ENCODE data around the gene CCDC27.

The CCDC27 gene

DNA sequence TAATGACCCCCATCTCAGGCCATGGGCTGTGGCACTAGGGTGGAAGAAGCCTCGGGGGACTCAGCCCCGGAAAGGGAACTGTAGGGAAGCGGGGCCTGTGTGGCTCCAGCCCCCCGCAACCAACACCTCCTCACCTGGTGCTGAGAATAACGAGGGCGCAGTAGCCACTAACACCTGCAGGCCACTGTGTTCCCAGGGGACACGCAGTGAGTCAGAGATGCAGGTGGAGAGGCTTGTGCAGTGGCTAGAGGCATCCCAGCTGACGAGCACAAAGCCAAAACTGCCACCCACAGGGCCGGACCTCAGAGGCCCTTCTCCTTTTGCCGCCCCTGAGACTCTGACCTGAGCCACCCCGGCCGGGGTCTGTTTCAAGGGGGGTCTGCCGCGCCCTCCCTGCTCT lies 33.5 kb upstream of the CCDC27 start:
- no peak for DNase-seq (ENCODE audit: low read depth)

DNA sequence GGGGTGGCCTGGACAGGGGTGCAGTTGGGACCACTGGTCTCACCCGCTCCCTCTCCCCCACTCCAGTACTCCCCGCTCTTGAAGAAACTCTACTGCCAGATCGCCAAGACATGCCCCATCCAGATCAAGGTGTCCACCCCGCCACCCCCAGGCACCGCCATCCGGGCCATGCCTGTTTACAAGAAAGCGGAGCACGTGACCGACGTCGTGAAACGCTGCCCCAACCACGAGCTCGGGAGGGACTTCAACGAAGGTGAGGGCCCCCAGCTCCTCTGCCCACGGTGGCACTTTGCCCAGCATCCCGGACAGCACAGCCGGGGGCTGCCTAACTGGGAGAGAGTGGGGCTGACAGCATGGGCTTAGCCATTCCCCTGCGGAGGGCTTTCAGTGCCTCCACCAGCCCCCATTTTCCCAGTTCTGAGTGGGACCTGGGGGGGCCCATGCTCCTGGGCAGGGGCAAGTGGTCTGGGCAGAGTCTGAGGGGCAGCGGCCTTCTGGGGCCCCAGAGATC lies 30.2 kb upstream of the CCDC27 start:
- no peak for DNase-seq (ENCODE audit: low read depth)

DNA sequence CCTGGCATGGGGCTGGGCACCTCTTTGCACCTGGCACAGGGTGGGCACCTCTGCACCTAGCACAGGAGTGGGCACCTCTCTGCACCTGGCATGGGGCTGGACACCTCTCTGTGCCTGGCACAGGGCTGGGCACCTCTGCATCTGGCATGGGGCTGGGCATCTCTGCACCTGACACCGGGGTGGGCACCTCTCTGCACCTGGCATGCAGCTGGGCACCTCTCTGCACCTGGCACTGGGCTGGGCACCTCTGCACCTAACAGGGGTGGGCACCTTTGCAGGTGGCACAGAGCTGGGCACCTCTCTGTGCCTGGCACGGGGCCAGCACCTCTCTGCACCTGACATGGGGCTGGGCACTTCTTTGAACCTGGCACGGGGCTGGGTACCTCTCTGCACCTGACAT lies 29.4 kb upstream of the CCDC27 start:
- no peak for DNase-seq (ENCODE audit: low read depth)

DNA sequence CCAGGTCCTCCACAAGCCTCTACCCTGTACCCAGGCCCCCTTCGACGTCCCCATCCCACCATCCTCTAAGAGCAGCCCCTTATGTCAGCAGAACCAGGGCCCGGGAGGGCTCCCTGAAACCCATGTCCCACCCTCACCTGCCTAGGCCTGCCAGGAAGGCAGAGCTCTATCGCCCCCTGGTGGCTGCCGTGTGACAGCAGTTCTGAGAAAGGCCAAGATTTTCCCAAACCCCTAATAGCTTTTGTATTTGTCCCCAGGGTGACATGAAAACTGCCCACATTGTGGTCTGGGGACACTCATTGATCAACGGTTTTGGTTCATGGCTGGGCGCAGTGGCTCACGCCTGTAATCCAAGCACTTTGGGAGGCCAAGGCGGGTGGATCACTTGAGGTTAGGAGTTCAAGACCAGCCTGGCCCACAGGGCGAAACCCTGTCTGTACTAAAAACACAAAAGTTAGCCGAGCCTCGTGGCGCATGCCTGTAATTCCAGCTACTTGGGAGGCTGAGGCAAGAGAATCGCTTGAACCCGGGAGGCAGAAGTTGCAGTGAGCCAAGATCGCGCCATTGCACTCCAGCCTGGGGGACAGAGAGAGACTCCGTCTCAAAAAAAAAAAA lies 27.7 kb upstream of the CCDC27 start:
- peak; percentile 20 for DNase-seq (ENCODE audit: low read depth)

DNA sequence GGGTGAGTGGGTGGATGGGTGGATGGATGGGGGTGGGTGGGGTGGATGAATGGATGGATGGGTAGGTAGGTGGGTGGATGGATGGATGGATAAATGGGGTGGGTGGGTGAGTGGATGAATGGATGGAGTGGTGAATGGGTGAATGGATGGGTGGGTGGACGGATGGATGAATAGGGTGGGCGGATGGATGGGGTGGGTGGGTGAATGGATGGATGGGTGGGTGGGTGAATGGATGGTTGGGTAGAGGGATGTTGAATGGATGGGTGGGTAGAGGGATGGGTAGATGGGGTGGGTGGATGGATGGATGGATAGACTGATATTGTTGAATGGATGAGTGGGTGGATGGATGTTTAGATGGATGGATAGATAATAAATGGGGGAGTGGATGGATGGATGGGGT lies 26.9 kb upstream of the CCDC27 start:
- no peak for DNase-seq (ENCODE audit: low read depth)

DNA sequence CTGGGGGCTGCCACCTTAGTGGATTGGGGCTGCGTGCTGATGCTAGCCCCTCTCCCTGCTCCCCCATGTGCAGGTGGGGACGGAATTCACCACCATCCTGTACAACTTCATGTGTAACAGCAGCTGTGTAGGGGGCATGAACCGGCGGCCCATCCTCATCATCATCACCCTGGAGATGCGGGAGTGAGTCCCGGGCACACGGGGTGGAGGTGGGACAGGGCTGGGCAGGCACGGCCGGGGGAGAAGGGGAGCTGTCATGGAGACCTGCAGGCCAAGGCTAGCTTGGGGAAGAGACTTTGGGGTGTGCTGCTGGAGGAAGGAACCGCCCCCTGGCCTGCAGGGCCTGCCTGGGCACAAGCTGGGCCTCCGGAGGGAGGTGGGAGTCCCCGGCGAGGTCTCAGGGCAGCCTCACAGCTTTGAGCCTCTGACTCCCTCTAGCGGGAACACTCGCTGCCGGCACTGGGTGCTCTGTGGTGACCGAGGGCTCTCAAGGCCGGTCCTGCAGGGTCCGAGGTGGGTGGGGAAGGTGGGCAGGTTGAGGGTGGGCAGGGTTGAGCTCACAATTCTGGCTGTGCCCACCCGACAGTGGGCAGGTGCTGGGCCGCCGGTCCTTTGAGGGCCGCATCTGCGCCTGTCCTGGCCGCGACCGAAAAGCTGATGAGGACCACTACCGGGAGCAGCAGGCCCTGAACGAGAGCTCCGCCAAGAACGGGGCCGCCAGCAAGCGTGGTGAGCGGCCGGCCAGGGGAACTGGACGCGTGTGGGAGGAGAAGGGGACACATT lies 25.0 kb upstream of the CCDC27 start:
- no peak for DNase-seq (ENCODE audit: low read depth)

DNA sequence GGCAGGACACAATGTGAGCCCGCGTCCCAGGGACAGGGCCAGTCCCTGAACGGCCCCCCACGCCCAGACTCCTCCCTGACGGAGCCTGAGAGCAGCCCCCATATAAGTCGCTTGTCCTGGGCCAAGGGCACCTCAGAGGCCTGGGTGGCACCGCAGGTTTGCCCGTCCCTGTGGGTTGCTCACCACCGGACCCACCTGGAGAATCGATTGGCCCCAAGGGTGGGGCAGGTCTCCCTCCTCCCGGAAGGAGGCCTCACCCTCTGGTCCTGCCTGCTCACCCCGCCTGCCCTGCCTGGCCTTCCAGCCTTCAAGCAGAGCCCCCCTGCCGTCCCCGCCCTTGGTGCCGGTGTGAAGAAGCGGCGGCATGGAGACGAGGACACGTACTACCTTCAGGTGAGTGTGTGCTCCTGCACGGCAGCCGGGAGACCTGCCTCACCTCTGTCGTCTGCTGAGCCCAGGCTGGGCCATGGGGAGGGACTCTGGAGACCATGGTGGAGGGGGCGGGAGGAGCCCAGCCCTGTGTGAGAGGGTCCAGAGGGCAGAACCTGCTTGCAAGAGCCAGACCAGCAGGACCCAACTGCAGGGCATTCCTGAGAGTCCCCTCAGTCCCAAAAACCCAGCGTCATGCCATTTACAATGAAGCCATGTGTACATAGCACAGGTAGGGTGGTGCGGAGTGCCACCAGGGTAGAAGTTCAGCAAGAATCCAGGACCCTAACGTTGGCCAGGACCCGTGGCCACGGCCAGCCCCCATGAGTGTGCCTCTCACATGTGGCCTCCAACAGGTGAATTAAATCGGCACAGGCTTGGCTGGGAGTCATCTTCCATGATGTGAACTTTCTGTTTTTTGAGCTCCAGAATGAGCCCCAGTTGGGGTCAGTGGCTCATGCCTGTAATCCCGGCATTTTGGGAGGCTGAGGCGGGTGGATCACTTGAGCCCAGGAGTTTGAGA lies 24.1 kb upstream of the CCDC27 start:
- DNase-seq (ENCODE audit: low read depth): no peak

DNA sequence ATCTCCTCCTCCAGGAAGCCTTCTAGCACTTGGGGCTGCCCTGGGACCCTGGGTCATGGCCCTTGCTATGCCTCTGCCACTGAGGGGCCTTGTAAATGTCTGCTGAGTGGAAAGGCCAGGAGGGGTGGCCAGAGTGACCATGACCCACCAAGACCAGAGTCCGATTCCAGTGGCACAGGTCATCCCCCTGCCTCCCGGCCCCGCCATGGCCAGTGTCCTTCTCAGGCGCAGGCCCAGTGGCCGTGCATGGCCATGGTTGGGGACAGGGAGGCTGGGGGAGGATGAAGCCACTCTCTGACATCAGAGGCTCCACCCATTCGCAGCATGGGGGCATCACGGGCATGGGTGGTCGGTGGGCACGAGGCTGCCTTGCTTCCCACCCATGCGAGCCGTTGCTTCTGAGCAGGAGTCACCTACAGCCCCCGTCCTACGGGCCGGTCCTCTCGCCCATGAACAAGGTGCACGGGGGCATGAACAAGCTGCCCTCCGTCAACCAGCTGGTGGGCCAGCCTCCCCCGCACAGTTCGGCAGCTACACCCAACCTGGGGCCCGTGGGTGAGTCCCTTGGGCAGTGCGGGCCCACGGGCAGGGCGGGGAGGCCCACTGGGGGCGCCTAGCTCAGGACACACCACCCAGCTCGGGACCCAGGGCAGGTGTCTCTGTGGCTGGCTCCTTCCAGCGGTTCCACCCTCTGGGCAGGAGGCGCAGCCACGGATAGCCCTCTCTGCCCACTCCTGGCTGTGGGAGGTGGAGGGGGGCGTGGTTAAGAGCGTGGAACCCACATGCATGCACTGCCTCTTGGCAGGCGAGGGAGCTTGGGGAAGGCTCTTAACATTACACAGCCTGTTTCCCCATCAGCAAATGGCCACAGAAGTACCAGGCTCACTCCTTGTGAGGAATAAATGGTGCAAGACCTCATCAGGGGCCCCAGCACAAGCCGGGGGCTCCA lies 22.4 kb upstream of the CCDC27 start:
- DNase-seq (ENCODE audit: low read depth): no peak

DNA sequence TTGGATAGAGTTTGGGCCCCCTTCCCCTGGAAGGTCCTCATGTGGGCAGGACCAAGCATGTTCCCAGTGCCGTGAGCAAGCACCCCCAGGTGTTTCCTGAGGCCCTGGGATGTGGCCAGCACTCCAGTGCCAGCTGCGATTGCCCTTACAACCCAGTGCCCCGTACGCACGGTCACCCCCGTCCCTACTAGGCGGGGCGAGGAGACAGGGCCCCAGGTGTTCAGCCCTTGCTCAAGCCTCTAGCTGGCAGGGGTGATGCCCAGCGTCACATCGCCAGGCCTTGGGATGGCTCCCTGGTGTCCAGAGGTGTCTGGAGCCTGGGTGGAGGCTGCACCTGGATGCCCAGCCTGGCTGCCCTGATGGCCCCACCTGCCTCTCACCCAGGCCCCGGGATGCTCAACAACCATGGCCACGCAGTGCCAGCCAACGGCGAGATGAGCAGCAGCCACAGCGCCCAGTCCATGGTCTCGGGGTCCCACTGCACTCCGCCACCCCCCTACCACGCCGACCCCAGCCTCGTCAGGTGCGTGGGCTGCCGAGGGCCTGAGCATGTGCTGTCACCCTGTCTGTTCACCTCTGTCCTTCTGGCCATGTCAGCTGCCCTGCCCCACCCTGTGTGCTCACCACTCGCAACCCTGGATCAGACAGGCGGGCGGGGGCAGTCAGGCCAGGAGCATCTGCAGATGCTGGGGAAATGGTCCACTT lies 21.6 kb upstream of the CCDC27 start:
- no peak for DNase-seq (ENCODE audit: low read depth)

DNA sequence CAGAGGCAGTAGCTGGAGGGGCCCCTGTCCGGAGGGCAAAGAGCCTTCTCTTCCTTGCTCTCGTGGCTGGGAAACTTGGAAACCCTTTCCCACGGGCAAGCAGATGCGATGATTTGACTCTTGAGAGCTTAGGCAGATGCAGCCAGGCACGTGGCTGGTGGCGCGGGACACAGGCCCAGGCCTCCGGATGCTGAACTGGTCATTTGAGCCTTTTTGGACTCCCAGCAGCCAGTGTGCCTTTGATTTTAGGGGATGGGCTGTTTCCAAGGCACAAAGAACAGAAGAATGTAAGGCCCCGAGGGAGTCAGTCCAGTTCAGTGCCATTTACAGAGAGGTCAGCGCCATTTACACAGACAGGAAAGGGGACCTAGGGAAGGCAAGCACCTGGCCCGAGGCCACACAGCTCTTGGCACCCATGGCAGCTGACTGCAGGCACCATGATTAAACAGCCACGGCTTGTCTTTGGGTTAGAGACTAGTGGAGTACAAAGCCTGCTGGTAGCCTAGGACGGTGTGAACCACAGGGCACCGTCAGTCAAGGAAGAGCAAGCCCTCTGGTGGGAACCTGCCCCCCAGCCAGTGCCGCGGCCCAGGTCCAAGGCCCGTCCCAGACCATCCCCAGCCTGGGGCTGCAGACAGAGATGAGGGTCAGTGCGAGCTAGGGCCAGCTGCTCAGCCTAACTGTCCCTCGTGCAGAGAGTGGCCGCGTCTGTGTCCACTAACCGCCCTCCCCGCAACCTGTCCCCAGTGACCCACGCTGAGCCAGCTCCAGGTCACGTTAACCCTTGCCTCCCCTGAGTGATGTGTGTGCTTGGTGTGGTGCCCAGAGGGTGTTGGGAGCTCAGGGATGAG lies 20.4 kb upstream of the CCDC27 start:
- DNase-seq (ENCODE audit: low read depth): no peak

DNA sequence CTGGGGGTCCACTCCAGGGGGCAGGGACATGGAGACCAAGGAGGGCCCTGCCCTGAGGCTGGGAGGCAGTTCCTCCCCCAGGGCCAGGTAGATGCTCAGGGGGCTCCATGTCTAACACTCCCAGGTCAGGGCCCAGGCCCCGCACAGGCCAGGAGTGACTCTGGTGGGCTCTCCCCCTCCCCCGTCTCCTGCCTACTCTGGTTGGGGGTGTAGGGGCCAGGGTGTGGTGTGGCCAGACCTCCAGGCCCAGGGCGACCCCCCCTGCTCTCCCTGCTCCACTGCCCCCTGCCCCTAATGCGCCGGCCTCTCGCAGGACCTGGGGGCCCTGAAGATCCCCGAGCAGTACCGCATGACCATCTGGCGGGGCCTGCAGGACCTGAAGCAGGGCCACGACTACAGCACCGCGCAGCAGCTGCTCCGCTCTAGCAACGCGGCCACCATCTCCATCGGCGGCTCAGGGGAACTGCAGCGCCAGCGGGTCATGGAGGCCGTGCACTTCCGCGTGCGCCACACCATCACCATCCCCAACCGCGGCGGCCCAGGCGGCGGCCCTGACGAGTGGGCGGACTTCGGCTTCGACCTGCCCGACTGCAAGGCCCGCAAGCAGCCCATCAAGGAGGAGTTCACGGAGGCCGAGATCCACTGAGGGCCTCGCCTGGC lies 19.7 kb upstream of the CCDC27 start:
- DNase-seq (ENCODE audit: low read depth): no peak

DNA sequence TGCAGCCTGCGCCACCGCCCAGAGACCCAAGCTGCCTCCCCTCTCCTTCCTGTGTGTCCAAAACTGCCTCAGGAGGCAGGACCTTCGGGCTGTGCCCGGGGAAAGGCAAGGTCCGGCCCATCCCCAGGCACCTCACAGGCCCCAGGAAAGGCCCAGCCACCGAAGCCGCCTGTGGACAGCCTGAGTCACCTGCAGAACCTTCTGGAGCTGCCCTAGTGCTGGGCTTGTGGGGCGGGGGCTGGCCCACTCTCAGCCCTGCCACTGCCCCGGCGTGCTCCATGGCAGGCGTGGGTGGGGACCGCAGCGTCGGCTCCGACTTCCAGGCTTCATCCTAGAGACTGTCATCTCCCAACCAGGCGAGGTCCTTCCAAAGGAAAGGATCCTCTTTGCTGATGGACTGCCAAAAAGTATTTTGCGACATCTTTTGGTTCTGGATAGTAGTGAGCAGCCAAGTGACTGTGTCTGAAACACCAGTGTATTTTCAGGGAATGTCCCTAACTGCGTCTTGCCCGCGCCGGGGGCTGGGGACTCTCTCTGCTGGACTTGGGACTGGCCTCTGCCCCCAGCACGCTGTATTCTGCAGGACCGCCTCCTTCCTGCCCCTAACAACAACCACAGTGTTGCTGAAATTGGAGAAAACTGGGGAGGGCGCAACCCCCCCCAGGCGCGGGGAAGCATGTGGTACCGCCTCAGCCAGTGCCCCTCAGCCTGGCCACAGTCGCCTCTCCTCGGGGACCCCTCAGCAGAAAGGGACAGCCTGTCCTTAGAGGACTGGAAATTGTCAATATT lies 19.0 kb upstream of the CCDC27 start:
- DNase-seq (ENCODE audit: low read depth): no peak

DNA sequence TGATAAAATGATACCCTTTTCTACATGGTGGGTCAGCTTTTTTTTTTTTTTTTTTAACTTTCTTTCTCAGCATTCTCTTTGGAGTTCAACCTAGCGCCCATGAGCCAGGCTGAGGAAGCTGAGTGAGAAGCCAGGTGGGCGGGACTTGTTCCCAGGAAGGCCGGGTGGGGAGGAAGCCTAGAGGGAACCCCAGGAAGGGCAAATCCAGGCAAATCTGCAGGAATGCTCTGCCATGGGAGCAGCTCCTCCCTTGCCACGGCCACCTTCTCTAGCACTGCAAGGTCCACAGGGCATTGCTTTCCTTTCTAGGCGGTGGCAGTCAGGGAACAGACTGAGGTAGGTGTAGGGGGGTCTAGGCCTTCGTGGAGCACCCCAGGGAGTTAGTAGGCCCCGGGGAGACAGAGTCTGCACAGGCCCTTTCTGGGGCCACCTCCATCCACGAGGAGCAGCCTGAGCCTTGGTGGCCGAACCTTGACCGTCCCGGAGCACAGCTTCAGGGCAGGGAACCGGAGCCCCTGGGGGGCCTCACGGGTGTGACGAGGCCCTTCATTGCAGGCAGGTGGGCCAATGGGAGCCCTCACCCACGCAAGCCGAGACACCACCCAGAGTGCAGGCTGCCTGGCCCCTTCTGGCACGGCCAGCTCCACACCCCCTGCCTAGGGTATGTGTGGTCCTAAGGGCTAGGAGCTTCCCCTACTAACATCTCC lies 18.2 kb upstream of the CCDC27 start:
- DNase-seq (ENCODE audit: low read depth): no peak

DNA sequence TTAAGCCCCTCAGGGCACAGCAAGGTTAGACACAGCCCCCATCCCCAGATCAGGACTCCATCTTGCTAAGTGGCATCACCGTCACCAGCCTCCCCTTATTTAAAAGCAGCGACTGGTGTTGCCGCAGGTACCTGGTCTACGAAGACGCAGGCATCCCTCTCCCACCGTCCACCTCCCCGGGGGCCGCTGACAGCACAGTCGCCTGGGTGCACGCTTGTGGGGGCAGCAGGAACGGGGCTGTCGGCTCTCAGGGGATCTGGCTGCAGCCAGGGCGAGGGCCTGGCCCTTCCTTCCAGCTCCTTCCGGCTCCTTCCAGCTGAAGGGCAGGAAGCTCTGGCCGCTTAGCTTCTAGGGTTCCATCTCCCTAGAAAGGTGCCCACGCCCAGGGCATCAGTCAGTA lies 17.6 kb upstream of the CCDC27 start:
- no peak for DNase-seq (ENCODE audit: low read depth)

DNA sequence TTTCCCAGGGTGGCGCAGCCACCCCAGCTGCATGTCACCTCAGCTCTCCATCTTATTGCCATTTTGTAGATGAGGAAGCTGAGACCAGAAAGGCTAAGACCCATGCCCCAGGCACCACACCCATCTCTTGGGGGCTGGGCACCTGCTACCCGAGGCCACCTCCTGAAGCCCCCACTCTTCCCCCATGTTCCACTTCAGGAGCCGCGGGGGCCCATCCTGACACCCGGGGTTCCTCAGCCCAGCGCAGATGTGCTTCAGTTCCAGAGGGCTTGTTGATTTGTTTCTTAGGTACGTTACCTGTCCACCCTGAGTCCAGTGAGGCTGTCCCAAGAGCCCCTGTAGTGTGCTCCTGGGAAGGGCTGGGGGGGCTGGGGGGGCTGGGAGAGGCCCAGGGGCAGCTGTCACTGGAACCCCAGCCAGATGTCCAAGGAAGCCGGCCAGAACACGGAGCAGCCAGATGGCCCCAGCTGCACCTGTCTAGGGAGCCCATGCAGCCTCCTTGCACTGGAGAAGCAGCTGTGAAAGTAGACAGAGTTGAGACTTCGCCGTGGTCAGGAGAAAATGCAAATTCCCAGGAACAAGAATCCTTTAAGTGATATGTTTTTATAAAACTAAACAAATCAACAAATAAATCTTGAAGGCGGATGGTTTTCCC lies 17.1 kb upstream of the CCDC27 start:
- DNase-seq (ENCODE audit: low read depth): no peak

DNA sequence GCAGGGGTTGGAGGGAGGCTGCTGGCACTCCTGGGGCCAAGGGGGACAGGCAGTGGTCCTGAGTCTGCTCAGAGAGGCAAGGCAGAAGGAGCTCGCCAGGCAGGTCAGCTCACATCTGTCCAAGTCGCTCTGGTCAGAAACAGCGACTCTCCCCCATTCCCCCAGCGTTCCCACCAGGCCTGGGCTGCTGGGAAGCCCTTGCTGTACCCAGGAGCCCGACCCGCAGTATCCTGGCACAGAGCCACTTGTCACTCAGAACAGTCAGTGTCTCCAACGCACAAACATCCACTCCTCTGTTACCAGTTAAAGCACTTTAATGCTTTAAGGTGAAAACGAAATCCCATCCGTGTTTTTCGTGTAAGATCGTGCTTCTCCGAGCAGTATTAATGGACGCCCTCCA lies 16.6 kb upstream of the CCDC27 start:
- DNase-seq (ENCODE audit: low read depth): no peak

DNA sequence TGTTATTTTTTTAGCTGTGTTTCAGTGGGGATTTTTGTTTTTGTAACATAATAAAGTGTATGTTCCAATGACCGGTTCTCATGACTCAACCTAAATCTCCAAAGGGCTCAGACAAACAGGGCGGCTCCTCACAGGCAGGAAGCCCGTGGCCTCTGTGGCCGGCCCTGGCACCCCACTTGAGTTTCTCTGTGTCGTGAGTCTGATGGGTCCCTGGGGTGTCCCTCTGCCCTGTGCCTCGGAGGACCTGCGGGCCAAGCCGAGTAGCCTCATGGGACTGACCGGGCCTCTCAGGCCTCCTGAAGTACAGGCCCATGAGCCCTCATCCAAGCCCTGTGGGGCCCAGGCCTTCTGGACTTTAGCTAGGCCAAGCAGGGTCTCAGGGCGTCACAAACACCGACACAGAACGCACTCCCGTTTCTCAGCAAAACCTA lies 16.1 kb upstream of the CCDC27 start:
- no peak for DNase-seq (ENCODE audit: low read depth)
